ENCODE measurements around the gene PIAS4.

DNA sequence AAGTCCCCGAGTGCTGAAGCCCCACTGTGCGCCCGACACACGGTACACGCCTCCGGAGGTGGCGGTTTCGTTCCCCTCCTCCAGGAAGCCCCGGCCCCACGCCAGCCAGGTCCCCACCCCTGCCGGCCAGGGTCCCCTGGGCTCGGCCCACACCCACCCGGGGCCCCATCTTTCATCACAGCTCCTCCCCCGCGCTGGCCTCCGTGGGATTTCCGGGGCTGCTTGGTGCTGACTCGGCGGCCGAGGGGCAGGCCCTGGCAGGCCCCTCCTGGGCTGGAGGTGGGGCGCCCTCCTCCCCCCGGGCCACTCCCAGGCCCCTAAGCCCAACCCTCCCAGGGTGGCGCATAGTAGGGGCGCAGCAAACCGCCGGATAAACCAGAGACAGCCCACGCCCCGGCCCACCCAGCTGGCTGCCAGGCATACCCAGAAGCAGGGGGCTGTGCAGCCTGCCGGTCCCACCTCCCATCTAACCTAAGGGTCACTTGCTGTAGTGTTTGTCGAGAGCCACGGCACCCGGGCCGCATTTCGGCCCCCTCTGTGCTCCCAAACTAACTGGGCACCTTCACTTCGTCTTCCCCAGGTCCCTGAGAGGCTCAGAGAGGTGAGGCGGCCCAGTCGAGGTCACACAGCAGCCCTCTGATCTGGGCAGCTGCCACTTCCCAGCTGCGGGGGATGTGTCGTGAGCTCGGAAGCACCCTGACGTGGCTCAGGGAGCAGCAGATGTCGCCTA is 52.5 kb downstream of the PIAS4 start:
- TF ChIP-seq, protein P1, sequence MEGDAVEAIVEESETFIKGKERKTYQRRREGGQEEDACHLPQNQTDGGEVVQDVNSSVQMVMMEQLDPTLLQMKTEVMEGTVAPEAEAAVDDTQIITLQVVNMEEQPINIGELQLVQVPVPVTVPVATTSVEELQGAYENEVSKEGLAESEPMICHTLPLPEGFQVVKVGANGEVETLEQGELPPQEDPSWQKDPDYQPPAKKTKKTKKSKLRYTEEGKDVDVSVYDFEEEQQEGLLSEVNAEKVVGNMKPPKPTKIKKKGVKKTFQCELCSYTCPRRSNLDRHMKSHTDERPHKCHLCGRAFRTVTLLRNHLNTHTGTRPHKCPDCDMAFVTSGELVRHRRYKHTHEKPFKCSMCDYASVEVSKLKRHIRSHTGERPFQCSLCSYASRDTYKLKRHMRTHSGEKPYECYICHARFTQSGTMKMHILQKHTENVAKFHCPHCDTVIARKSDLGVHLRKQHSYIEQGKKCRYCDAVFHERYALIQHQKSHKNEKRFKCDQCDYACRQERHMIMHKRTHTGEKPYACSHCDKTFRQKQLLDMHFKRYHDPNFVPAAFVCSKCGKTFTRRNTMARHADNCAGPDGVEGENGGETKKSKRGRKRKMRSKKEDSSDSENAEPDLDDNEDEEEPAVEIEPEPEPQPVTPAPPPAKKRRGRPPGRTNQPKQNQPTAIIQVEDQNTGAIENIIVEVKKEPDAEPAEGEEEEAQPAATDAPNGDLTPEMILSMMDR (optimal IDR thresholded peaks at IDR 0.05 in 1 of 3, IDR thresholded peaks at IDR 0.05 in 1 of 3, conservative IDR thresholded peaks at IDR 0.05 in 1 of 3; ENCODE audit: extremely low read depth in 1 of 3, insufficient read depth in 2 of 3, low read length in 3 of 3) = no peak
- TF ChIP-seq EZH2 (IDR thresholded peaks at IDR 0.05; ENCODE audit: low read length) = no peak
